Coronary artery (tissue), 2 donors: ENCODE results near the gene FXYD2.

ENCODE experiments used
- DNase-seq: peaks from one replicate; pipeline ENCODE4 v3.0.0-alpha.2; 2017; ENCODE audit warnings: low spot score
- H3K27ac ChIP-seq, 2 donors: fragments of 200-600 bp; sonication (generic); one replicate each; pipeline ENCODE4 v1.5.1; 2016 to 2019
- H3K4me3 ChIP-seq: fragments of 200-600 bp; sonication (generic); 2 replicates; pipeline ENCODE4 v1.5.1; 2016; ENCODE audit warnings: mild to moderate bottlenecking, moderate library complexity
- TF ChIP-seq, protein P1 (sequence below): fragments of 200-600 bp; sonication (generic); IDR thresholded peaks from one replicate; pipeline ENCODE4 v1.5.1; 2019; ENCODE audit warnings: antibody characterized with exemption

Gene FXYD2

DNA sequence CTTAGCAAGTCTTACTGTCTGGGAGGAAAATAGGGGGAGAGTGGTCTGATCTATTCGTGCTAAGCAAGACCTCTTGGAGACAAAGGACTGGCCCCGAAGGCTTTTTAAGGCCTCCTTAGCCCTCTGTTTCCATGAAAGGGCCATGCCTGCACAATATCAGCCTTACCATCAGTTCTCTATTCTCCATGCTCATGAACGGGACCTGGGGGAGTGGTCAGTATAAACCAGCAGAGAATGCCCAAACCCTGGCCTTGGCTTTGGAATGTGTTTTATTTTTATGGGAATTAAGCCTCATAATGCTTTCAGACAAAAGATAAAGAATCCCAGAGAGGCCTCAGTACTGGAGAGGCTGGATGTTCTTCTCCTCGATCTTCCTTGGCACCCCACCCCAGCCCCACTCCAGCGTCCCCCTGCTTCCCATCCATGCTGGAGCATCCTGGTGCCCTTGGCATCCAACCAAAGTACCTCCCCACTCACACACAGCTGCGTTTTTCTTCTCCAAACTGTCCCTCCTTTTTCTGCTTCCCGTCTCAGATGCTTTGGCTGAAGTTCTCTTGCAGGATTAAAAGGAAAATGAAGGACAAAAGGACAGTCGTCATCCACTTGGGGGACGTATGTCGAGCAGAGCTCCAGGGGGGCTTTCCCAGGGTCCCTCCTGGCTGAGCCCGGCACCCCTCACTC, 33.3 kb upstream of the FXYD2 start:
- Histone ChIP-seq H3K4me3 (no peak overlapping the region), H3K27ac (no peak overlapping the region)
- DNase-seq: peak; percentile 40
- TF ChIP-seq, protein P1, sequence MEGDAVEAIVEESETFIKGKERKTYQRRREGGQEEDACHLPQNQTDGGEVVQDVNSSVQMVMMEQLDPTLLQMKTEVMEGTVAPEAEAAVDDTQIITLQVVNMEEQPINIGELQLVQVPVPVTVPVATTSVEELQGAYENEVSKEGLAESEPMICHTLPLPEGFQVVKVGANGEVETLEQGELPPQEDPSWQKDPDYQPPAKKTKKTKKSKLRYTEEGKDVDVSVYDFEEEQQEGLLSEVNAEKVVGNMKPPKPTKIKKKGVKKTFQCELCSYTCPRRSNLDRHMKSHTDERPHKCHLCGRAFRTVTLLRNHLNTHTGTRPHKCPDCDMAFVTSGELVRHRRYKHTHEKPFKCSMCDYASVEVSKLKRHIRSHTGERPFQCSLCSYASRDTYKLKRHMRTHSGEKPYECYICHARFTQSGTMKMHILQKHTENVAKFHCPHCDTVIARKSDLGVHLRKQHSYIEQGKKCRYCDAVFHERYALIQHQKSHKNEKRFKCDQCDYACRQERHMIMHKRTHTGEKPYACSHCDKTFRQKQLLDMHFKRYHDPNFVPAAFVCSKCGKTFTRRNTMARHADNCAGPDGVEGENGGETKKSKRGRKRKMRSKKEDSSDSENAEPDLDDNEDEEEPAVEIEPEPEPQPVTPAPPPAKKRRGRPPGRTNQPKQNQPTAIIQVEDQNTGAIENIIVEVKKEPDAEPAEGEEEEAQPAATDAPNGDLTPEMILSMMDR: no peak

DNA sequence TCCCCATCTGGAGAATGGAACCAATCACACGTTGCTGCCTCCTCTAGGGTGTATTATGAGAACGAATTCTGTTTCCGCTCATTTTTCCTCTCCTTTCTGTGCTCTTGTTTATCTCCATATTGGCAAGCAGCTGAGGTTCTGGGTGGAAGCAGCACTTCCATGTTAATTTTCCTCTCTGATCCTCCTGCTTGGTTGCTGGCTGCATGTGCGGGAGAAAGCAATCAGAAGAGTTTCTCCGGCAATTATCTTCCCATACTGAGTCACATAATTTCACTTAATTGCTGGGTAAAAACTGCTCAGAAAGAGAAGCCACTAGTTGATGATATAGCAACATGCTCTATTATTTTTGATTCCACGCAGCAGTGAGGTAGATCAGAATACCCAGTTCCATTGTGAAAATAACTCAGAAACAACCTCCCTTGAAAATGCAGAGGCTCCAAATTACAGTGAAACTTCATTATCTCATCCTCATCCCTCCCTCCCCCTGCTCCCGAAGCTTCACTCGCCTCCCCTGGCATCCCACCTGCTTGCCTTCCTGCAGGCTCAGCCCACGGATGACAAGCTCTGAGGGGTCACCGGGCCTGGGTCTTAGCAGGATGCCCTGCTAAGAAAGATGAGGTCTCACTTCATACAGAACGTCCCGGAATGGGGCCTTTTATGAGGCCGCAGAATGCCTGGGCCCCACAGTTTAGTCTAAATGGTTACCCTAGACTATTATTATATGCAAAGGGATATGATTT, 31.5 kb upstream of the FXYD2 start:
- TF ChIP-seq, protein P1: no peak
- H3K4me3 ChIP-seq: no peak overlapping the region
- no peak overlapping the region for H3K27ac ChIP-seq
- DNase-seq: peak; percentile 53

DNA sequence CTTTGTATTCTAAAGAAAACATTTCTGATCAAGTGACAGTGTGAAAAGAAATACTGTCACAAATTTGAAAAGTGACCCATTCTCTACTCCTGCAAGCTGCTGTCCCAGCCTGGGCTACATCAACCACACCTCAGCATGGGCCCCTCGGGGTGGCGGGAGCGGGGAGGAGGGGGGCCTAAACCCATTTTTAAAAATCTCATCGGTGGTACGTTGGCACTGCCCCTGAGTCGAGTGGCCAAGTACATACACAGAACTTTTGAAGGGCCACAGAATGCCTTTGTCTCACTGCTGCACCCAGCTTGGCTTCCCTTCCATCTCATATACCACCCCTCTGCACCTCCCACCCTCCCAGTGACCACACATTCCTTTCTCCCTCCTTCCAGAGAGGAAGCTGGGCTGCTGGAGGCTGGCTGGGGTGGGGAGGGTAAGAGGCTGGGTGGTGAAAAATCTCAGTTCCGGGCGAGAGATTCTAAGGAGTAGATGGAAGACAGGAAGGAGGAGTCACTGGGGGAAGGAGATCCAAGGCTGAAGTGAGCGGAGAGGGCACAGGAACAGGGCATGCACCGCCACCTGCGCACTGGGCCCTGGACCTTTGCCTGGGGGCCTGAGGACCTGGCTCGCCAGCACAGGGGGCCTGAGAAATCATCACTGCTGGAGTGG, 30.8 kb upstream of the FXYD2 start:
- TF ChIP-seq, protein P1: no peak
- no peak overlapping the region for H3K27ac ChIP-seq
- no peak overlapping the region for H3K4me3 ChIP-seq
- peak; percentile 43 for DNase-seq

DNA sequence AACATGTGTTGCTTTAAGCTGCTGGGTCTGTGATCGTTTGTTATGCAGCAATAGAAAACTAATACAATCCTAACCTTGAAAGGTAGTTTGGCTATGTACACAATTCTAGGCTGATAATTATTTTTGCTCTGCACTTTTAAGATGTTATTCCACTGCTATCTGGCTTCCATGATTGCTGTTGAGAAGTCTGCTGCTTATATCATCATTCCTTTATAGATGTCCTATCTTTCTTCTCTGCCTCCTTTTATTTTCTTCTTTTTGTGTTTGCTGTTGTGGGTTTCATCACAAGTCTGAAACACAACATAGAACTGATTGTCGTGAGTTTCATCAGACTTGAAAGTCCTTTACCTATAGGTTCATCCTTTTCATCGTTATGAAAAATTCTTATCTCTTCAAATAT, 27.8 kb upstream of the FXYD2 start:
- Histone ChIP-seq H3K4me3 (no peak overlapping the region), H3K27ac (no peak overlapping the region)
- TF ChIP-seq, protein P1: no peak
- DNase-seq: no peak

DNA sequence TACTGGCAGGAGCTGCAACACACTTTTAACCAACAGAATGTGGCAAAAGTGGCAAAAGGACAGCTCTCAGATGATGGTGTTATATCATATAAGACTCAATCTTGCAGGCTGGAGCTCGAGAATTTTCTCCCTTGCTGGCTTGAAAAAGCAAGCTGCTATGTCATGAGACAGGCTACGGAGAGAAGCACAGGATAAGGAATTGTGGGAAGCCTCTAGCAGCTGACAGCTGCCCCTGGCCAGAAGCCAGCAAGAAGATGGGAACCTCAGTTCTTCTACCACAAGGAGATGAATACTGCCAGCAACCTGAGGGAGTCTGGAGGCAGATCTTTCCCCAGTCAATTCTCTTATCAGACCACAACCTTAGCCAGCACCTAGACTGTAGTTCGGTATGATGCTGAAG, 27.3 kb upstream of the FXYD2 start:
- Histone ChIP-seq H3K4me3 (no peak overlapping the region), H3K27ac (no peak overlapping the region)
- TF ChIP-seq, protein P1: no peak
- DNase-seq: peak; percentile 56

DNA sequence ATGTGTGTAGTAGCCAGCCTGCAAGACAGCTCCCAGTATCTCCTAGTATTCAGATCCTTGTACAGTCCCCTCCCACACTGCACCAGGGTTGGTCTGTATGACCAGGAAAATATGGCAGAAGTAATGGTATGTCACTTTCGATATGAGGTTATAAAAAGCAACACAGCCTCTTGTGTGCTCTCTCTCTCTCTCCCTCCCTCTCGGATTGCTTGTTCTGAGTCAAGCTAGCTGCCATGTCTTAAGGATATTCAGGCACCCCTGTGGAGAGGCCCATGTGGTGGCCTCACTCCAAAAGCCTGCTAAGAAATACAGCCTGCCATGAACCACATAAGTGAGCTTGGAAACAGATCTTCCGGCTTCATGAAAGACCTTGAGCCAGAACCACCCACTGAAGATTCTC, 26.6 kb upstream of the FXYD2 start:
- H3K4me3 ChIP-seq: no peak overlapping the region
- DNase-seq: peak; percentile 21
- TF ChIP-seq, protein P1: no peak
- no peak overlapping the region for H3K27ac ChIP-seq
